Measurements from ENCODE around the gene RHOBTB3. TPM values are rescaled to one million over a fixed set of nuclear protein-coding genes. Genes with fewer than 3 reads are reported as not detected.
A peak's percentile ranks its signal among the peaks of the same experiment; 100 is the strongest.
"Not testable (repeated sequence)": the region's sequence is repeated elsewhere in the genome, so short reads cannot be mapped to it uniquely, and the experiment has no call there.

The RHOBTB3 gene
- total and polyA plus RNA-seq, 8 donors, result 26.5 to 93.0 (median 64.1) TPM

- H3K27me3 ChIP-seq, result no peaks in the 10 kb centered on the region
- H3K4me3 ChIP-seq, result no peak overlapping the region
- DNase-seq (peak in 2 of 4 donors; percentile 27 to 77), ATAC-seq (peak; percentile 85)
- TF ChIP-seq CTCF (IDR thresholded peaks at IDR 0.05), result no peak
- no peaks in the 10 kb centered on the region for H3K9me3 ChIP-seq
- peak overlapping the region; percentile 37 to 61 for H3K27ac ChIP-seq
- peaks cover 28 to 58% of the 10 kb centered on the region in 2 donors for H3K4me1 ChIP-seq
- intact Hi-C loops (cut with DNase I), result no loop called here
- peaks cover 0 to 38% of the 10 kb centered on the region in 2 donors for H3K36me3 ChIP-seq
Measured at GRCh38 chr5:95808686-95809413, 77.7 kb downstream of the RHOBTB3 start.

- no peak overlapping the region for H3K4me3 ChIP-seq
- no peak for DNase-seq
- no peak for TF ChIP-seq CTCF (IDR thresholded peaks at IDR 0.05)
- H3K4me1 ChIP-seq, result peaks cover 28 to 60% of the 10 kb centered on the region in 2 donors
- peak overlapping the region; percentile 37 to 61 for H3K27ac ChIP-seq
- no peaks in the 10 kb centered on the region for H3K27me3 ChIP-seq
- intact Hi-C loops (cut with DNase I), result no loop called here
- H3K36me3 ChIP-seq, result peaks cover 0 to 44% of the 10 kb centered on the region in 2 donors
- peak; percentile 27 for ATAC-seq
- H3K9me3 ChIP-seq, result no peaks in the 10 kb centered on the region
Measured at GRCh38 chr5:95809414-95809960, 78.4 kb downstream of the RHOBTB3 start.

GRCh38 chr5:95810305-95811125, 79.4 kb downstream of the RHOBTB3 start:
- Histone ChIP-seq H3K36me3 (peaks cover 0 to 54% of the 10 kb centered on the region in 2 donors), H3K27me3 (no peaks in the 10 kb centered on the region), H3K9me3 (no peaks in the 10 kb centered on the region), H3K4me1 (peaks cover 28 to 70% of the 10 kb centered on the region in 2 donors), H3K27ac (peak overlapping the region in 1 of 2 donors; percentile 61), H3K4me3 (no peak overlapping the region)
- no peak for TF ChIP-seq CTCF (IDR thresholded peaks at IDR 0.05)
- intact Hi-C loops (cut with DNase I), result no loop called here
- no peak for DNase-seq
- ATAC-seq, result no peak

DNA sequence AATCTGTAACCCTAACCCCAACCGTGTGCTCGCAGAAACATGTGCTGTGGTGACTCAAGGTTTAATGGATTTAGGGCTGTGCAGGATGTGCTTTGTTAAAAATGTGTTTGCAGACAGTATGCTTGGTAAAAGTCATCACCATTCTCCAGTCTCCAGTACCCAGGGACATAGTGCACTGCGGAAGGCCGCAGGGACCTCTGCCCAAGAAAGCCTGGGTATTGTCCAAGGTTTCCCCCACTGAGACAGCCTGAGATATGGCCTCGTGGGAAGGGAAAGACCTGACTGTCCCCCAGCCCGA, 79.9 kb downstream of the RHOBTB3 start:
- peaks cover 28 to 74% of the 10 kb centered on the region in 2 donors for H3K4me1 ChIP-seq
- peaks cover 0 to 60% of the 10 kb centered on the region in 2 donors for H3K36me3 ChIP-seq
- H3K9me3 ChIP-seq; DNase-seq; intact Hi-C loops (cut with DNase I); H3K4me3 ChIP-seq; H3K27me3 ChIP-seq; ATAC-seq: not testable (repeated sequence)
- H3K27ac ChIP-seq, result peak overlapping the region in 1 of 2 donors; percentile 61

- Histone ChIP-seq H3K36me3 (peaks cover 0 to 61% of the 10 kb centered on the region in 2 donors), H3K27ac (peak overlapping the region in 1 of 2 donors; percentile 61), H3K4me1 (peaks cover 28 to 79% of the 10 kb centered on the region in 2 donors)
- intact Hi-C loops (cut with DNase I); H3K4me3 ChIP-seq; DNase-seq; ATAC-seq; H3K27me3 ChIP-seq; H3K9me3 ChIP-seq: not testable (repeated sequence)
Measured at GRCh38 chr5:95811461-95812073, 80.4 kb downstream of the RHOBTB3 start.
